ENCODE data around the gene PRDX4. TPM values are rescaled to one million over a fixed set of nuclear protein-coding genes. Genes with fewer than 3 reads are reported as not detected.

Gene PRDX4
- total and polyA plus RNA-seq, 2 of the 8 experiments (the other 6 are each of a cell fraction or from before 2014, with no cell fraction given): 130 TPM

DNA sequence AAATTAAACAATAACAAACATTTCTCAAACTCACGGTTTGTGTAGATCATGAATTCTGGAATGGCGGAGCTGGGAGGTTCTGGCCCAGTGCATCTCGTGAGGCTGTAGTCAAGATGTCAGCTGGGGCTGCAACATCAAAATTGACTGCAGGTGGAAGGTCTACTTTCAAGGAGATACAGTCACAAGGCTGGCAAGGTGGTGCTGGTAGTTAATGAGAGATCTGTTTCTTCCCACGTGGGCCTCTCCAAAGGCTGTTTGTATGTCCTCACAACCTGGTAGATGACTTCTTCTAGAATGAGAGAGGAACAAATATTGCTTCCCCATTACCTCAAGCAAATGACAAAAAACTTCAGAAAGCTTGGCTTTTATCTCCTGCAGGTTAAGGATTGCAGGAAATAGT is 8.0 kb upstream of the PRDX4 start:
- H4K5ac ChIP-seq (ENCODE audit: insufficient read length, low read depth, low read length): no peak overlapping the region
- no peak for TF ChIP-seq NRF1 (IDR thresholded peaks at IDR 0.05; ENCODE audit: low read depth, low read length)
- TF ChIP-seq RNF2 (IDR thresholded peaks at IDR 0.05; ENCODE audit: borderline replicate concordance, low read depth, low read length, missing control alignments, poor library complexity, severe bottlenecking): no peak
- no peak for TF ChIP-seq KDM1A (IDR thresholded peaks at IDR 0.05; ENCODE audit: borderline replicate concordance, low read length)
- TF ChIP-seq BRCA1 (IDR thresholded peaks at IDR 0.05; ENCODE audit: low read depth, low read length): no peak
- TF ChIP-seq, protein P1, sequence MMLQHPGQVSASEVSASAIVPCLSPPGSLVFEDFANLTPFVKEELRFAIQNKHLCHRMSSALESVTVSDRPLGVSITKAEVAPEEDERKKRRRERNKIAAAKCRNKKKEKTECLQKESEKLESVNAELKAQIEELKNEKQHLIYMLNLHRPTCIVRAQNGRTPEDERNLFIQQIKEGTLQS (IDR thresholded peaks at IDR 0.05; ENCODE audit: insufficient read depth, low read depth, low read length): no peak
- TF ChIP-seq EZH2 (IDR thresholded peaks at IDR 0.05; ENCODE audit: low read depth, low read length, severe bottlenecking): no peak
- TF ChIP-seq RAD21 (IDR thresholded peaks at IDR 0.05 in 1 of 2, conservative IDR thresholded peaks at IDR 0.05 in 1 of 2; ENCODE audit: low read depth in 2 of 2, low read length in 2 of 2): no peak
- TF ChIP-seq SP1 (IDR thresholded peaks at IDR 0.05; ENCODE audit: low read depth, low read length): no peak
- no peak for TF ChIP-seq NANOG (IDR thresholded peaks at IDR 0.05; ENCODE audit: insufficient read depth, low read depth, low read length, poor library complexity, severe bottlenecking)
- TF ChIP-seq TBP (IDR thresholded peaks at IDR 0.05; ENCODE audit: low read depth, low read length): no peak

More for the DNA sequence above, 8.0 kb upstream of the PRDX4 start:
- no peak overlapping the region for H2AFZ ChIP-seq (ENCODE audit: low read length)
- H3K27ac ChIP-seq (ENCODE audit: low read depth, low read length): no peak overlapping the region
- no peak overlapping the region for H2BK20ac ChIP-seq (ENCODE audit: low read length)
- no peak overlapping the region for H3K4me3 ChIP-seq (ENCODE audit: extremely low read depth in 1 of 4, insufficient read depth in 2 of 4, low read depth in 3 of 4, low read length in 4 of 4)
- no peak overlapping the region for H2BK15ac ChIP-seq (ENCODE audit: low read length)
- no peaks in the 10 kb centered on the region for H4K20me1 ChIP-seq (replicated peaks in 1 of 2; ENCODE audit: control insufficient read depth in 1 of 2, insufficient read depth in 2 of 2, low read length in 2 of 2)
- peaks cover 0 to 8% (median 3%) of the 10 kb centered on the region in 4 experiments; a peak in 4 of 7 replicates for H3K4me1 ChIP-seq (replicated peaks in 1 of 4; ENCODE audit: control insufficient read depth in 3 of 4, insufficient read depth in 4 of 4, low read length in 3 of 4)
- H3K23me2 ChIP-seq (ENCODE audit: low read depth, low read length): no peaks in the 10 kb centered on the region
- H3K23ac ChIP-seq (ENCODE audit: insufficient read length): no peak overlapping the region
- no peak overlapping the region for H4K8ac ChIP-seq (ENCODE audit: extremely low read depth, insufficient read depth, low read length)
- H3K9me3 ChIP-seq (ENCODE audit: insufficient read depth in 2 of 2, low read depth in 1 of 2, low read length in 1 of 2): no peaks in the 10 kb centered on the region
- H3K9ac ChIP-seq (replicated peaks in 1 of 4; ENCODE audit: extremely low read depth in 1 of 4, low read depth in 3 of 4, low read length in 3 of 4): no peak overlapping the region
- no peaks in the 10 kb centered on the region; a peak in 1 of 8 replicates for H3K36me3 ChIP-seq (ENCODE audit: control insufficient read depth in 2 of 4, insufficient read depth in 4 of 4, low read length in 3 of 4)
- H2BK12ac ChIP-seq (ENCODE audit: low read depth, low read length): 0 out of 2 replicates have a peak overlapping the region, but pooled peaks have one; percentile 81
- no peaks in the 10 kb centered on the region for H3K27me3 ChIP-seq (replicated peaks in 1 of 4; ENCODE audit: control insufficient read depth in 3 of 4, extremely low read depth in 1 of 4, insufficient read depth in 3 of 4, low read length in 3 of 4)
- no peak overlapping the region for H2AK5ac ChIP-seq (ENCODE audit: low read depth, low read length)
- H4K91ac ChIP-seq (replicated peaks; ENCODE audit: insufficient read length, low read length): no peak overlapping the region
- peak overlapping the region; percentile 28 for H2BK120ac ChIP-seq (replicated peaks; ENCODE audit: low read depth, low read length)
- DNase-seq (ENCODE audit: low read depth in 1 of 2, low spot score in 2 of 2): no peak
- H3K79me2 ChIP-seq (ENCODE audit: control insufficient read depth in 1 of 2, insufficient read depth in 2 of 2, low read length in 2 of 2): no peaks in the 10 kb centered on the region
- no peak overlapping the region for H2BK5ac ChIP-seq (ENCODE audit: low read depth, low read length)
- H3K4me2 ChIP-seq (ENCODE audit: insufficient read depth in 1 of 2, low read depth in 2 of 2, low read length in 2 of 2): peak overlapping the region in 1 of 2 experiments; percentile 45; a peak in 1 of 4 replicates
- POLR2A ChIA-PET (ENCODE audit: partially characterized antibody): no interaction called here
- no peak overlapping the region for H3K4ac ChIP-seq (replicated peaks; ENCODE audit: insufficient read length, low read depth, low read length)
- H3K79me1 ChIP-seq (ENCODE audit: low read depth, low read length): no peaks in the 10 kb centered on the region
- CTCF ChIA-PET (ENCODE audit: partially characterized antibody): no interaction called here
- 94% methylated on average over 4 of the region's 4 CpGs; no CpG with 5 or more reads in 1 of the 2 experiments for WGBS, 2 experiments (ENCODE audit: extremely low coverage in 1 of 2, insufficient coverage in 1 of 2, insufficient read length in 1 of 2, insufficient replicate concordance in 2 of 2, low coverage in 1 of 2, low lambda C conversion rate in 2 of 2, missing lambda C conversion rate in 1 of 2)
- no peak for FAIRE-seq
- peak overlapping the region; percentile 27; the same call in 1 of the 2 replicates for H3K18ac ChIP-seq (ENCODE audit: extremely low read depth, low read length)
- H3K14ac ChIP-seq (ENCODE audit: insufficient read length): no peak overlapping the region
- no peak overlapping the region for H3K56ac ChIP-seq (replicated peaks; ENCODE audit: insufficient read length, low read depth, low read length)

Data from H1 (cell line).